Smooth muscle cell of the coronary artery (primary cell): ENCODE measurements around the gene ZMAT2. TPM values are rescaled to one million over a fixed set of nuclear protein-coding genes. Genes with fewer than 3 reads are reported as not detected.

Source experiments
- total RNA-seq: library from RNA; depleted of rRNA; stranded (reverse); fragments of >200 nt; gene quantifications from 2 replicates; pipeline ENCODE4 v1.2.3, GENCODE V29; 2014; ENCODE audit warnings: low replicate concordance

The ZMAT2 gene
- total RNA-seq, result 63.1 and 94.5 TPM in 2 replicates

GRCh38 chr5:140700177-140701144, at the start of gene ZMAT2:
Gene ZMAT2 (plus strand): TSS chr5:140700447. CDS start chr5:140700461, 14 bp downstream.

GRCh38 chr5:140664359-140665119, 35.7 kb upstream of the ZMAT2 start, which contains the start of gene WDR55:
Gene WDR55 (plus strand): TSS chr5:140664904. CDS start chr5:140664913, 9 bp downstream.

GRCh38 chr5:140673187-140673976, 26.9 kb upstream of the ZMAT2 start, which contains the start of gene DND1:
Gene DND1 (minus strand): TSS chr5:140673576. CDS start chr5:140673542, 34 bp downstream.

GRCh38 chr5:140690941-140691924, 9.0 kb upstream of the ZMAT2 start, which contains the start of the genes HARS1 and HARS2:
Gene HARS1 (minus strand): TSS chr5:140691370. CDS start chr5:140691304, 66 bp downstream.
Gene HARS2 (plus strand): TSS chr5:140691455. CDS start chr5:140691649, 194 bp downstream.

Other genes starting within 250 kb of the ZMAT2 start
- gene EIF4EBP3, start 152.8 kb upstream of the ZMAT2 start, total RNA-seq, result 0.90 and 3.7 TPM in 2 replicates
- gene SRA1, start 143.0 kb upstream of the ZMAT2 start, total RNA-seq, result 18.5 and 69.7 TPM in 2 replicates
- gene APBB3, start 135.8 kb upstream of the ZMAT2 start, total RNA-seq, result 22.9 and 38.1 TPM in 2 replicates
- 16.8 and 29.5 TPM in 2 replicates for gene SLC35A4, start 135.6 kb upstream of the ZMAT2 start, total RNA-seq
- 2.8 and 107 TPM in 2 replicates for gene CD14, start 67.3 kb upstream of the ZMAT2 start, total RNA-seq
- 9.0 and 13.5 TPM in 2 replicates for gene TMCO6, start 61.0 kb upstream of the ZMAT2 start, total RNA-seq
- gene NDUFA2, start 52.8 kb upstream of the ZMAT2 start, total RNA-seq, result 84.9 and 115 TPM in 2 replicates
- gene IK, start 52.6 kb upstream of the ZMAT2 start, total RNA-seq, result 107 and 212 TPM in 2 replicates
- gene WDR55, start 35.5 kb upstream of the ZMAT2 start, total RNA-seq, result 25.9 and 27.7 TPM in 2 replicates
- gene DND1, start 26.9 kb upstream of the ZMAT2 start, total RNA-seq, result 0.30 TPM in 1 of 2 replicates, not detected in the other
- 67.7 and 92.6 TPM in 2 replicates for gene HARS1, start 9.1 kb upstream of the ZMAT2 start, total RNA-seq
- 24.1 and 27.4 TPM in 2 replicates for gene HARS2, start 9.0 kb upstream of the ZMAT2 start, total RNA-seq
- 0.08 TPM in 1 of 2 replicates, not detected in the other for gene PCDHA1, start 85.7 kb downstream of the ZMAT2 start, total RNA-seq
- 0.08 and 0.12 TPM in 2 replicates for gene PCDHA2, start 94.4 kb downstream of the ZMAT2 start, total RNA-seq
- 0.15 and 0.70 TPM in 2 replicates for gene PCDHA3, start 100.6 kb downstream of the ZMAT2 start, total RNA-seq
- 0.23 and 0.82 TPM in 2 replicates for gene PCDHA4, start 106.6 kb downstream of the ZMAT2 start, total RNA-seq
- 0.08 TPM in 1 of 2 replicates, not detected in the other for gene PCDHA5, start 121.2 kb downstream of the ZMAT2 start, total RNA-seq
- 0.53 and 2.9 TPM in 2 replicates for gene PCDHA6, start 127.5 kb downstream of the ZMAT2 start, total RNA-seq
- 0.75 and 1.5 TPM in 2 replicates for gene PCDHA7, start 133.8 kb downstream of the ZMAT2 start, total RNA-seq
- under 0.01 and 0.47 TPM in 2 replicates for gene PCDHA8, start 140.7 kb downstream of the ZMAT2 start, total RNA-seq
- gene PCDHA9, start 147.9 kb downstream of the ZMAT2 start, total RNA-seq, result under 0.01 and 0.23 TPM in 2 replicates
- gene PCDHA10, start 155.4 kb downstream of the ZMAT2 start, total RNA-seq, result 0.08 and 1.4 TPM in 2 replicates
- 0.15 and 0.59 TPM in 2 replicates for gene PCDHA11, start 168.5 kb downstream of the ZMAT2 start, total RNA-seq
- gene PCDHA12, start 174.9 kb downstream of the ZMAT2 start, total RNA-seq, result 0.15 and 0.59 TPM in 2 replicates
- gene PCDHA13, start 181.7 kb downstream of the ZMAT2 start, total RNA-seq, result 0.08 and 0.59 TPM in 2 replicates
- gene PCDHAC1, start 225.9 kb downstream of the ZMAT2 start, total RNA-seq, result under 0.01 and 0.35 TPM in 2 replicates